Measurements from ENCODE around the gene OPCML. TPM values are rescaled to one million over a fixed set of nuclear protein-coding genes. Genes with fewer than 3 reads are reported as not detected.

Gene OPCML
- total RNA-seq, 1 donor from 2014 or later, result under 0.01 TPM

DNA sequence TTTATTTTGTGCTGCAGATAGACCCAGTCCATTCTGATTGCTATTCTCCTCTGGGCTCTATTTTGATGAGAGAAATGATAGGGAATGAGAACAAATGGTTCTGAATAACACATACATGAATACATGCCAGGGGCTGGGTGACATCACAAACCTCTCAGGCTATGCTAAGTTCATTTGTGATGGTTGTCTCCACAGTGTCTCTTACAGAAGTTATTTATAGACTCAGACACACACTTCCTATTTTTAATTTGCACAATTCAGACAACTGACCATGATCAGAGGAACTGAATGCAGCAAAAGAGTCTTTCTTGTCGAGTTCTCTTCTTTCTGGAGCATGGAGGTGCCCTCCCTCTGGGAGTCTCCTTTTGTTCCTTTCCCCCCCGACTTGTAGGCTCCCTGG lies 991.7 kb downstream of the OPCML start:
- Histone ChIP-seq H3K27ac (ENCODE audit: low read depth, low read length) (no peak overlapping the region), H3K4me1 (ENCODE audit: control insufficient read depth in 3 of 3, insufficient read depth in 3 of 3, low read length in 3 of 3) (no peaks in the 10 kb centered on the region), H3K9me3 (ENCODE audit: control insufficient read depth in 3 of 3, low read length in 3 of 3) (peaks cover 0 to 3% (median 0%) of the 10 kb centered on the region in 3 donors), H3K36me3 (ENCODE audit: control insufficient read depth in 3 of 3, insufficient read depth in 3 of 3, low read length in 3 of 3) (no peaks in the 10 kb centered on the region), H3K27me3 (ENCODE audit: control insufficient read depth in 3 of 3, insufficient read depth in 3 of 3, low read length in 3 of 3) (no peaks in the 10 kb centered on the region), H3K9ac (ENCODE audit: low read depth in 1 of 3, low read length in 3 of 3) (no peak overlapping the region), H3K4me3 (ENCODE audit: low read length in 3 of 3) (no peak overlapping the region)

DNA sequence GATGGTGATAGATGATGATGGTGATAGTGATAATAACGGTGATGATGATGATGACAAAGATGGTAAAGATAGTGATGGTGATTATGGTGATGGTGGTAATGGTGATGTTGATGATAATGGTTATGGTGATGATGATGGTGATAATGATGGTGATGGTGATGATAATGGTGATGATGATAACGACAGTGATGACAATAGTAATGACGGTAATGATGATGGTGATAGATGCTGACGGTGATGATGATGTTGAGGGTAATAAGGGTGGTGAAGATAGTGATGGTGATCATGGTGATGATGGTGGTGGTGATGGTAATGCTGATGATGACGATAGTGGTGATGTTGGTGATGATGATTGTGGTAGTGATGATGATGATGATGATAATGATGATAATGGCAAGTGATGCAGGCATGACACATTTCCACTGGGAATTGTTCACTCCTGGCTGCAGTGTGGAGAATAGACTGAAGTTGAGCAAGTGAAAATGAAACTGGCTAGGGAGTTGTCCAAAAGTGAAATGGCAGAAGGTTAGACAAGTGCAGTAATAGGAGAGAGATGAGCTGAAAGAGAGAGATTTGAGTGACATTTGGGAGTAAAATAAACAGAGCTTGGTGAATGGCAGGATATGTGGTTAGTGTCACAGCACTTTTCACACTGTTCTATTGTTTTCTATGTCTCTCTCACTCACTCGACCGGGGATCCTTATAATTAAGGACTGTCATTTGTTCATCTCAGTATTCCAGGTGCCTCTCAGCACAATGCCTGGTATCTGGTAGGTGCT lies 992.5 kb downstream of the OPCML start:
- no peak overlapping the region for H3K27ac ChIP-seq (ENCODE audit: low read depth, low read length)
- no peaks in the 10 kb centered on the region for H3K27me3 ChIP-seq (ENCODE audit: control insufficient read depth in 3 of 3, insufficient read depth in 3 of 3, low read length in 3 of 3)
- H3K36me3 ChIP-seq (ENCODE audit: control insufficient read depth in 3 of 3, insufficient read depth in 3 of 3, low read length in 3 of 3), result no peaks in the 10 kb centered on the region
- peaks cover 0 to 3% (median 0%) of the 10 kb centered on the region in 3 donors for H3K9me3 ChIP-seq (ENCODE audit: control insufficient read depth in 3 of 3, low read length in 3 of 3)
- H3K4me1 ChIP-seq (ENCODE audit: control insufficient read depth in 3 of 3, insufficient read depth in 3 of 3, low read length in 3 of 3), result no peaks in the 10 kb centered on the region
- H3K4me3 ChIP-seq (ENCODE audit: low read length in 3 of 3), result no peak overlapping the region
- no peak overlapping the region for H3K9ac ChIP-seq (ENCODE audit: low read depth in 1 of 3, low read length in 3 of 3)

- no peak overlapping the region for H3K27ac ChIP-seq (ENCODE audit: low read depth, low read length)
- no peaks in the 10 kb centered on the region for H3K27me3 ChIP-seq (ENCODE audit: control insufficient read depth in 3 of 3, insufficient read depth in 3 of 3, low read length in 3 of 3)
Measured at GRCh38 chr11:132538642-132539041, 993.7 kb downstream of the OPCML start.

GRCh38 chr11:132535830-132536229 lies 996.5 kb downstream of the OPCML start:
- H3K4me3 ChIP-seq (ENCODE audit: low read length in 3 of 3), result no peak overlapping the region
- no peaks in the 10 kb centered on the region for H3K36me3 ChIP-seq (ENCODE audit: control insufficient read depth in 3 of 3, insufficient read depth in 3 of 3, low read length in 3 of 3)
- H3K27me3 ChIP-seq (ENCODE audit: control insufficient read depth in 3 of 3, insufficient read depth in 3 of 3, low read length in 3 of 3), result no peaks in the 10 kb centered on the region
- no peaks in the 10 kb centered on the region for H3K9me3 ChIP-seq (ENCODE audit: control insufficient read depth in 3 of 3, low read length in 3 of 3)
- no peaks in the 10 kb centered on the region for H3K4me1 ChIP-seq (ENCODE audit: control insufficient read depth in 3 of 3, insufficient read depth in 3 of 3, low read length in 3 of 3)
- H3K9ac ChIP-seq (ENCODE audit: low read depth in 1 of 3, low read length in 3 of 3), result no peak overlapping the region
- H3K27ac ChIP-seq (ENCODE audit: low read depth, low read length), result no peak overlapping the region

More at GRCh38 chr11:132538642-132539041, 993.7 kb downstream of the OPCML start:
- Histone ChIP-seq H3K4me3 (ENCODE audit: low read length in 3 of 3) (no peak overlapping the region), H3K9ac (ENCODE audit: low read depth in 1 of 3, low read length in 3 of 3) (no peak overlapping the region), H3K9me3 (ENCODE audit: control insufficient read depth in 3 of 3, low read length in 3 of 3) (peaks cover 0 to 3% (median 0%) of the 10 kb centered on the region in 3 donors), H3K4me1 (ENCODE audit: control insufficient read depth in 3 of 3, insufficient read depth in 3 of 3, low read length in 3 of 3) (no peaks in the 10 kb centered on the region), H3K36me3 (ENCODE audit: control insufficient read depth in 3 of 3, insufficient read depth in 3 of 3, low read length in 3 of 3) (no peaks in the 10 kb centered on the region)

- no peak overlapping the region for H3K4me3 ChIP-seq (ENCODE audit: low read length in 3 of 3)
- no peaks in the 10 kb centered on the region for H3K9me3 ChIP-seq (ENCODE audit: control insufficient read depth in 3 of 3, low read length in 3 of 3)
- no peak overlapping the region for H3K9ac ChIP-seq (ENCODE audit: low read depth in 1 of 3, low read length in 3 of 3)
- H3K36me3 ChIP-seq (ENCODE audit: control insufficient read depth in 3 of 3, insufficient read depth in 3 of 3, low read length in 3 of 3), result no peaks in the 10 kb centered on the region
- H3K27me3 ChIP-seq (ENCODE audit: control insufficient read depth in 3 of 3, insufficient read depth in 3 of 3, low read length in 3 of 3), result no peaks in the 10 kb centered on the region
- H3K4me1 ChIP-seq (ENCODE audit: control insufficient read depth in 3 of 3, insufficient read depth in 3 of 3, low read length in 3 of 3), result no peaks in the 10 kb centered on the region
- no peak overlapping the region for H3K27ac ChIP-seq (ENCODE audit: low read depth, low read length)
Measured at GRCh38 chr11:132531921-132532320, 1000.4 kb downstream of the OPCML start.

DNA sequence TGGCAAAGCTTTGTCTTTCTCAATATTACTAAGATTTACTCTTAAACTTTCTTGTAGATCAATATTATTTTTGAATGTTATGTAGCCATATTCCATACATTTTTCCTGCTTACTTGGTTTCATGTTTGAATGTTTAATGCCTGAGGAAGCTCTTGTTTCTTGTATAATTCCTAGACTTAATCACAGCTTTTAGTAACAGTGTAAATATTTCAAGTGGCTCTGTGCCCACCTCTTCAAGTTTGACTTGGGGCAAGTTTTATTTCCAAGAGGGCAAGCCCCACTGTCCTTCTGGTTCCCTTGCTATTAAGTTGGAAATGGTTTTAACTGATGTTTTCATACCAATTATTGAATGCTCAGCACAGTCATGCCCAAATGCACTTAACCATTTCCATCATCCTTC lies 1004.1 kb downstream of the OPCML start:
- no peaks in the 10 kb centered on the region for H3K36me3 ChIP-seq (ENCODE audit: control insufficient read depth in 3 of 3, insufficient read depth in 3 of 3, low read length in 3 of 3)
- H3K27ac ChIP-seq (ENCODE audit: low read depth, low read length), result no peak overlapping the region
- no peak overlapping the region for H3K9ac ChIP-seq (ENCODE audit: low read depth in 1 of 3, low read length in 3 of 3)
- H3K4me1 ChIP-seq (ENCODE audit: control insufficient read depth in 3 of 3, insufficient read depth in 3 of 3, low read length in 3 of 3), result no peaks in the 10 kb centered on the region
- no peaks in the 10 kb centered on the region for H3K27me3 ChIP-seq (ENCODE audit: control insufficient read depth in 3 of 3, insufficient read depth in 3 of 3, low read length in 3 of 3)
- H3K9me3 ChIP-seq (ENCODE audit: control insufficient read depth in 3 of 3, low read length in 3 of 3), result no peaks in the 10 kb centered on the region
- H3K4me3 ChIP-seq (ENCODE audit: low read length in 3 of 3), result no peak overlapping the region

- H3K27ac ChIP-seq (ENCODE audit: low read depth, low read length), result no peak overlapping the region
- H3K4me1 ChIP-seq (ENCODE audit: control insufficient read depth in 3 of 3, insufficient read depth in 3 of 3, low read length in 3 of 3), result no peaks in the 10 kb centered on the region
- H3K9me3 ChIP-seq (ENCODE audit: control insufficient read depth in 3 of 3, low read length in 3 of 3), result no peaks in the 10 kb centered on the region
- no peak overlapping the region for H3K4me3 ChIP-seq (ENCODE audit: low read length in 3 of 3)
- H3K9ac ChIP-seq (ENCODE audit: low read depth in 1 of 3, low read length in 3 of 3), result no peak overlapping the region
- no peaks in the 10 kb centered on the region for H3K36me3 ChIP-seq (ENCODE audit: control insufficient read depth in 3 of 3, insufficient read depth in 3 of 3, low read length in 3 of 3)
- H3K27me3 ChIP-seq (ENCODE audit: control insufficient read depth in 3 of 3, insufficient read depth in 3 of 3, low read length in 3 of 3), result no peaks in the 10 kb centered on the region
Measured at GRCh38 chr11:132523929-132524328, 1008.4 kb downstream of the OPCML start.

DNA sequence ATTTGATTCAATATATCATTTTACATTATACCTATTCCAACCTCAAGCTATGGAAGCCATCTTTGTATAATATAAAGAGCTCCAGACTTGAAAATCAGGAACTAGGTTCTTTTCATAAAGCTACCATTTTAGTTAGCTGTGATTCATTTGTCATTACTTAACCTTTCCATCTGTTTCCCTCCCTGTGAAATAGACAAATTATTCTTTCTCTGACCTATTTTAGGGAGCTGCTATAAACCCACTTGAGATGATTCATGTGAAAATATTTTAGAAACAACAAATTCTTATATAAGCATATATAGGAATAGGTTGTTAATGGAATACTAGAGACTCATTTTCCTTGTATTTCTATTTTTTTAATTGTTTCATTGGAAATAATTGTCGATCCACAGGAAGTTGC lies 1012.1 kb downstream of the OPCML start:
- Histone ChIP-seq H3K27me3 (ENCODE audit: control insufficient read depth in 3 of 3, insufficient read depth in 3 of 3, low read length in 3 of 3) (no peaks in the 10 kb centered on the region), H3K9ac (ENCODE audit: low read depth in 1 of 3, low read length in 3 of 3) (no peak overlapping the region), H3K4me3 (ENCODE audit: low read length in 3 of 3) (no peak overlapping the region), H3K27ac (ENCODE audit: low read depth, low read length) (no peak overlapping the region), H3K36me3 (ENCODE audit: control insufficient read depth in 3 of 3, insufficient read depth in 3 of 3, low read length in 3 of 3) (no peaks in the 10 kb centered on the region), H3K9me3 (ENCODE audit: control insufficient read depth in 3 of 3, low read length in 3 of 3) (no peaks in the 10 kb centered on the region), H3K4me1 (ENCODE audit: control insufficient read depth in 3 of 3, insufficient read depth in 3 of 3, low read length in 3 of 3) (no peaks in the 10 kb centered on the region)

DNA sequence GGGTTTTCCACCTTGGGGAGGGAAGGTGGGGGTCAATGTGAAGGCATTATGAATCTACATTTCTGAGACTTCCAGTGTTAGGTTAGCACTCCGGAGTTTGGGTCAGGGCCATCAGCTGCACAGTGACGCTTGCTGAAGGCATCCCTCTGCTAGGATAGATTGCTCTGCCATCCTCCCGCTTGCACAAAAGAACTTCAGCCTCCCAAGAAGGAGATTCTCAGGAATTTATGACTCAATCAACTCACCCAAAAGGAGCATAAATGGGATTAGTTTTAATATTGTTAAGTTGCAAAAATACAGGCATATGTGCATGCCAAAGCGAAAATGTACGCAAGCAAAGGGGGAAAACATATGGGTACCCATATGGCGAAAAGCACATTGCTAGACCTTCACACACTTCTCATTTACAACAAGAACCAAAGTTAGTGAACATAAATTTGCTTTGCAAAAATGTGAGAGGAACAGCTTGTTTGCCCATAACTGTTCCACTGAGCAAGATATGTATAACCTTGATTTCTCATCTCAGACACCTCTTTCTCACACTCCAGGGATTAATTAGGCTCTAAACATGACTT lies 1013.0 kb downstream of the OPCML start:
- Histone ChIP-seq H3K9ac (ENCODE audit: low read depth in 1 of 3, low read length in 3 of 3) (no peak overlapping the region), H3K36me3 (ENCODE audit: control insufficient read depth in 3 of 3, insufficient read depth in 3 of 3, low read length in 3 of 3) (no peaks in the 10 kb centered on the region), H3K4me1 (ENCODE audit: control insufficient read depth in 3 of 3, insufficient read depth in 3 of 3, low read length in 3 of 3) (no peaks in the 10 kb centered on the region), H3K9me3 (ENCODE audit: control insufficient read depth in 3 of 3, low read length in 3 of 3) (no peaks in the 10 kb centered on the region), H3K4me3 (ENCODE audit: low read length in 3 of 3) (no peak overlapping the region), H3K27me3 (ENCODE audit: control insufficient read depth in 3 of 3, insufficient read depth in 3 of 3, low read length in 3 of 3) (no peaks in the 10 kb centered on the region), H3K27ac (ENCODE audit: low read depth, low read length) (no peak overlapping the region)

DNA sequence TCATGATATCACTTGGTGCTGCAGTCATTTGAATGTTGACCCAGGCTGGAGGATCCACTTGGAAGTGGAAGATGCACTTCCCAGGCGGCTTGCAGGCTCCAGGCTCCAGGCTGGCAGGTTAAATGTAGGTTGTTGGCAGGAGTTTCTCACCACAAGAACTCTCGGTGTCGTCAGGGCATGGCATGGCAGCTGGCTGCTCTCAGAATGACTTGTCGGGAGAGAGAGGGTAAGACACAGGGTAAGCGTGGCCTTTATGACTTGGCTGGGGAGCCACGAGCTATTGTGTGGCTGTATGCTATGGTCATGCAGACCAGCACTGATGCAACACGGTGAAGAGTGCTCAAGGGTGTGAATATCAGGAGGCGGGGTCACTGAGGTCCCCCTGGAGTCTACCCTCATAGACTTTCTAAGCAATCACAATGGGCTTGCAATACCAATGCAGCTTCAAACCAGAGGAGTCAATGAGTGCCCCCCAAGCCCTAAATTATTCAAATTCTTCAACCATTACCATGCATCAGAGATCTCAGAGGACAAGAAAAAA lies 1027.7 kb downstream of the OPCML start:
- no peaks in the 10 kb centered on the region for H3K36me3 ChIP-seq (ENCODE audit: control insufficient read depth in 3 of 3, insufficient read depth in 3 of 3, low read length in 3 of 3)
- H3K4me1 ChIP-seq (ENCODE audit: control insufficient read depth in 3 of 3, insufficient read depth in 3 of 3, low read length in 3 of 3), result no peaks in the 10 kb centered on the region
- H3K9ac ChIP-seq (ENCODE audit: low read depth in 1 of 3, low read length in 3 of 3), result no peak overlapping the region
- no peaks in the 10 kb centered on the region for H3K9me3 ChIP-seq (ENCODE audit: control insufficient read depth in 3 of 3, low read length in 3 of 3)
- H3K27me3 ChIP-seq (ENCODE audit: control insufficient read depth in 3 of 3, insufficient read depth in 3 of 3, low read length in 3 of 3), result peaks cover 0 to 3% (median 0%) of the 10 kb centered on the region in 3 donors
- no peak overlapping the region for H3K4me3 ChIP-seq (ENCODE audit: low read length in 3 of 3)
- no peak overlapping the region for H3K27ac ChIP-seq (ENCODE audit: low read depth, low read length)

Measured in skeletal muscle tissue (tissue), 4 donors.